Measurements from ENCODE around the gene TMEM120B. TPM values are rescaled to one million over a fixed set of nuclear protein-coding genes. Genes with fewer than 3 reads are reported as not detected.

TMEM120B gene
- total RNA-seq, 1 experiment from 2014 or later, result 22.3 TPM

- BruUV-seq (replicated peaks), result no TSS peak
- POLR2A ChIA-PET (ENCODE audit: low non-redundant PET), result interaction anchor here (0.7 kb wide), 1 partner anchor 311 kb away, joined by 4 read pairs; no protein-coding TSS in a partner anchor
- Histone ChIP-seq H3K9me3 (ENCODE audit: low read depth, low read length, poor library complexity, severe bottlenecking) (no peaks in the 10 kb centered on the region), H3K4me1 (ENCODE audit: insufficient read depth, low read length, poor library complexity, severe bottlenecking) (no peaks in the 10 kb centered on the region), H3K36me3 (ENCODE audit: insufficient read depth, low read length, poor library complexity, severe bottlenecking) (no peaks in the 10 kb centered on the region), H3K27me3 (replicated peaks; ENCODE audit: insufficient read depth, low read depth, low read length, poor library complexity) (no peaks in the 10 kb centered on the region), H3K27ac (ENCODE audit: low read depth, low read length, poor library complexity, severe bottlenecking) (no peak overlapping the region), H3K4me3 (ENCODE audit: low read depth, low read length, poor library complexity, severe bottlenecking) (no peak overlapping the region)
- peak; percentile 71 for DNase-seq (ENCODE audit: low spot score)
- intact Hi-C loops (cut with micrococcal nuclease; ENCODE audit: unreplicated experiment), result loop anchor here (5.0 kb wide), 1 partner anchor 117 kb away; no protein-coding TSS in a partner anchor
- TF ChIP-seq EZH2 (IDR thresholded peaks at IDR 0.05; ENCODE audit: borderline replicate concordance, low read depth, low read length, poor library complexity, severe bottlenecking), result no peak
- TF ChIP-seq, protein P1, sequence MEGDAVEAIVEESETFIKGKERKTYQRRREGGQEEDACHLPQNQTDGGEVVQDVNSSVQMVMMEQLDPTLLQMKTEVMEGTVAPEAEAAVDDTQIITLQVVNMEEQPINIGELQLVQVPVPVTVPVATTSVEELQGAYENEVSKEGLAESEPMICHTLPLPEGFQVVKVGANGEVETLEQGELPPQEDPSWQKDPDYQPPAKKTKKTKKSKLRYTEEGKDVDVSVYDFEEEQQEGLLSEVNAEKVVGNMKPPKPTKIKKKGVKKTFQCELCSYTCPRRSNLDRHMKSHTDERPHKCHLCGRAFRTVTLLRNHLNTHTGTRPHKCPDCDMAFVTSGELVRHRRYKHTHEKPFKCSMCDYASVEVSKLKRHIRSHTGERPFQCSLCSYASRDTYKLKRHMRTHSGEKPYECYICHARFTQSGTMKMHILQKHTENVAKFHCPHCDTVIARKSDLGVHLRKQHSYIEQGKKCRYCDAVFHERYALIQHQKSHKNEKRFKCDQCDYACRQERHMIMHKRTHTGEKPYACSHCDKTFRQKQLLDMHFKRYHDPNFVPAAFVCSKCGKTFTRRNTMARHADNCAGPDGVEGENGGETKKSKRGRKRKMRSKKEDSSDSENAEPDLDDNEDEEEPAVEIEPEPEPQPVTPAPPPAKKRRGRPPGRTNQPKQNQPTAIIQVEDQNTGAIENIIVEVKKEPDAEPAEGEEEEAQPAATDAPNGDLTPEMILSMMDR (conservative IDR thresholded peaks at IDR 0.05; ENCODE audit: low read depth, low read length), result peak; percentile 64
- CTCF ChIA-PET, result interaction anchor here (0.5 to 2.6 kb wide), 5 partner anchors 23 to 143 kb away, joined by 3 to 52 read pairs (median 4); no protein-coding TSS in a partner anchor
Measured at GRCh38 chr12:121668750-121669520, 43.6 kb upstream of the TMEM120B start.

DNA sequence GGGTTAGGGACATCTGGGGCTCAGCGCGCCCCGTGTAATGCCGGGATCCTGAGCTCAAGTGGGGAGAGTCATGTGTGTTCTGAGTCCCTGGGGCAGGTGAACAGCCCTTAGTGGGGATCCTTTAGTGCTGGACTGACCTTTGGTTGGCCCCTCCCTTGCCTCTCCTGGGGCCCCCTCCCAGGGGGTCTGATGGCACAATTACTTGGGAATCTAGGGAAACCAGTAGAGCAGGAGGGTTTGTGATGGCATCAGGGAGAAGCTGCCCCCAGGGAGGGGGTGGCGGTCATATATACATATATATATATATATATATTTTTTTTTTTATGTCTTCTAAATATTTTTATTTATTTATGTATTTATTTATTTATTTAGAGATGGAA is 43.0 kb upstream of the TMEM120B start, which contains the start of gene MORN3:
MORN3 (minus strand) TSS at position 134 of the 380 bp plus-strand sequence. CDS start 171 bp downstream, outside the sequence.
- no TSS peak for BruUV-seq (replicated peaks)
- Histone ChIP-seq H3K4me1 (ENCODE audit: insufficient read depth, low read length, poor library complexity, severe bottlenecking) (no peaks in the 10 kb centered on the region), H3K36me3 (ENCODE audit: insufficient read depth, low read length, poor library complexity, severe bottlenecking) (no peaks in the 10 kb centered on the region), H3K27ac (ENCODE audit: low read depth, low read length, poor library complexity, severe bottlenecking) (no peak within 1 kb of the TSS), H3K27me3 (replicated peaks; ENCODE audit: insufficient read depth, low read depth, low read length, poor library complexity) (no peaks in the 10 kb centered on the region), H3K9me3 (ENCODE audit: low read depth, low read length, poor library complexity, severe bottlenecking) (no peaks in the 10 kb centered on the region), H3K4me3 (ENCODE audit: low read depth, low read length, poor library complexity, severe bottlenecking) (no peak within 1 kb of the TSS)
- no peak for DNase-seq (ENCODE audit: low spot score)
- TF ChIP-seq, protein P1 (conservative IDR thresholded peaks at IDR 0.05; ENCODE audit: low read depth, low read length), result no peak
- no peak for TF ChIP-seq EZH2 (IDR thresholded peaks at IDR 0.05; ENCODE audit: borderline replicate concordance, low read depth, low read length, poor library complexity, severe bottlenecking)
- POLR2A ChIA-PET (ENCODE audit: low non-redundant PET), result no interaction called here
- intact Hi-C loops (cut with micrococcal nuclease; ENCODE audit: unreplicated experiment), result loop anchor here (5.0 kb wide), 1 partner anchor 117 kb away; no protein-coding TSS in a partner anchor
- CTCF ChIA-PET, result interaction anchor here (2.6 kb wide), 1 partner anchor 117 kb away, joined by 52 read pairs; no protein-coding TSS in a partner anchor

DNA sequence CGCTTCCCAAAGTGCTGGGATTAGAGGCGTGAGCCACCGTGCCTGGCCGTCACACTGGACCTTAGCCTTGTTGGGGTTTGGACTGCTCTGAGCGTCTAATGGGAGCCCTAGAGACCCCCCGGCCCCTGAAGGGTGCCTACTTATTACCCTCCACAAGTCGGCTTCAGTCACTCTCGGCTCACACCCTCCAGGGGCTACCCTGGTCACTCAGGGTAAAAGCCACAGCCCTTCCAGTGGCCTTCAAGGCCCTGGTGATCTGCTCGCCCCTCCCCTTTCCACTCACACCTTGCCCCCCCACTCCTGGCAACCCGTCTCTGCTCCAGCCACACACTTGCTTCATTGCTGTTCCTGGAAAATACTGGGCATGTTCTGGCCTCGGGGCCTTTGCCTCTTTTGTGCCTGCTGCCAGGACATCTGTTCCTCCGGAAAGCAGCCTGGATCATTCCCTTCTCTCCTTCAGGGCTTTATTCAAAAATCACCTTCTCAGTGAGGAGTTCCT is 39.5 kb upstream of the TMEM120B start:
- Histone ChIP-seq H3K9me3 (ENCODE audit: low read depth, low read length, poor library complexity, severe bottlenecking) (no peaks in the 10 kb centered on the region), H3K27me3 (replicated peaks; ENCODE audit: insufficient read depth, low read depth, low read length, poor library complexity) (no peaks in the 10 kb centered on the region), H3K36me3 (ENCODE audit: insufficient read depth, low read length, poor library complexity, severe bottlenecking) (no peaks in the 10 kb centered on the region), H3K4me1 (ENCODE audit: insufficient read depth, low read length, poor library complexity, severe bottlenecking) (no peaks in the 10 kb centered on the region), H3K4me3 (ENCODE audit: low read depth, low read length, poor library complexity, severe bottlenecking) (peak overlapping the region; percentile 49), H3K27ac (ENCODE audit: low read depth, low read length, poor library complexity, severe bottlenecking) (no peak overlapping the region)
- POLR2A ChIA-PET (ENCODE audit: low non-redundant PET), result no interaction called here
- TF ChIP-seq, protein P1 (conservative IDR thresholded peaks at IDR 0.05; ENCODE audit: low read depth, low read length), result no peak
- TF ChIP-seq EZH2 (IDR thresholded peaks at IDR 0.05; ENCODE audit: borderline replicate concordance, low read depth, low read length, poor library complexity, severe bottlenecking), result no peak
- BruUV-seq (replicated peaks), result no TSS peak
- DNase-seq (ENCODE audit: low spot score), result no peak
- CTCF ChIA-PET, result no interaction called here
- intact Hi-C loops (cut with micrococcal nuclease; ENCODE audit: unreplicated experiment), result loop anchor here (5.0 kb wide), 1 partner anchor 46 kb away; the partner anchor contains the start of gene ORAI1

Measured in A673 (cell line).